Activated T-cell treated with anti-CD3 and anti-CD28 coated beads for 48 hours (primary cell): ENCODE results near the gene COL6A2.
"Not testable (repeated sequence)": the region's sequence is repeated elsewhere in the genome, so short reads cannot be mapped to it uniquely, and the experiment has no call there.

Experiments used
- DNase-seq: peaks from one replicate; pipeline ENCODE4 v3.0.0-alpha.2; 2020; ENCODE audit warnings: low read depth

COL6A2 gene

GRCh38 chr21:46094401-46095082, 3.4 kb upstream of the COL6A2 start:
- no peak for DNase-seq

- DNase-seq, result no peak
Measured at GRCh38 chr21:46095083-46095719, 2.7 kb upstream of the COL6A2 start.

- DNase-seq, result no peak
Measured at GRCh38 chr21:46095814-46096595, 1.9 kb upstream of the COL6A2 start.

- no peak for DNase-seq
Measured at GRCh38 chr21:46096596-46097335, 1.1 kb upstream of the COL6A2 start.

- no peak for DNase-seq
Measured at GRCh38 chr21:46098303-46099141, 610 bp downstream of the COL6A2 start.

GRCh38 chr21:46099476-46099875, 1.6 kb downstream of the COL6A2 start:
- no peak for DNase-seq

GRCh38 chr21:46100020-46100419, 2.1 kb downstream of the COL6A2 start:
- DNase-seq, result no peak

GRCh38 chr21:46100426-46100825, 2.5 kb downstream of the COL6A2 start:
- no peak for DNase-seq

- no peak for DNase-seq
Measured at GRCh38 chr21:46100906-46101305, 3.0 kb downstream of the COL6A2 start.

- DNase-seq, result no peak
Measured at GRCh38 chr21:46104104-46104503, 6.2 kb downstream of the COL6A2 start.

- not testable (repeated sequence) for DNase-seq
Measured at GRCh38 chr21:46107376-46107775, 9.5 kb downstream of the COL6A2 start.

- DNase-seq, result no peak
Measured at GRCh38 chr21:46108827-46109312, 11.0 kb downstream of the COL6A2 start.

GRCh38 chr21:46109313-46110221, 11.7 kb downstream of the COL6A2 start:
- DNase-seq, result no peak

GRCh38 chr21:46110499-46111192, 12.7 kb downstream of the COL6A2 start:
- no peak for DNase-seq

GRCh38 chr21:46111193-46111571, 13.3 kb downstream of the COL6A2 start:
- DNase-seq, result no peak

- no peak for DNase-seq
Measured at GRCh38 chr21:46111857-46112724, 14.2 kb downstream of the COL6A2 start.

- DNase-seq, result no peak
Measured at GRCh38 chr21:46112725-46113215, 14.9 kb downstream of the COL6A2 start.

GRCh38 chr21:46113497-46114176, 15.7 kb downstream of the COL6A2 start:
- no peak for DNase-seq
